Measurements from ENCODE around the gene APOBEC3H.

DNA sequence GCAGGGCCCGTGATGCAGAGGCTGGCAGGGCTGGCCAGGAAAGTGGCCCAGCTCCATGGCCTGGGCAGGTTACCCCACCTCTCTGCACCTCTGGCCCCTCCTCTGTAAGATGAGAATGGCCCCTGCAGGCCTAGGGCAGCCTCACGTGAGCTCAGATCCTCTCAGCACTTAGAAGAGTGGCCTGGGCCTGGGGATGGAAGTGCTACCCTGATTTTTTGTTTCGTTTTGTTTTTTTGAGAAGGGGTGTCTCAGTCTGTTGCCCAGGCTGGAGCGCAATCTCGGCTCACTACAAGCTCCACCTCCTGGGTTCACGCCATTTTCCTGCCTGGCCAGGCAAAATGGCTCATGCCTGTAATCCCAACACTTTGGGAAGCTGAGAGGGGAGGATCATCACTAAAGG, 982 bp downstream of the APOBEC3H start:
- TF ChIP-seq, protein P1, sequence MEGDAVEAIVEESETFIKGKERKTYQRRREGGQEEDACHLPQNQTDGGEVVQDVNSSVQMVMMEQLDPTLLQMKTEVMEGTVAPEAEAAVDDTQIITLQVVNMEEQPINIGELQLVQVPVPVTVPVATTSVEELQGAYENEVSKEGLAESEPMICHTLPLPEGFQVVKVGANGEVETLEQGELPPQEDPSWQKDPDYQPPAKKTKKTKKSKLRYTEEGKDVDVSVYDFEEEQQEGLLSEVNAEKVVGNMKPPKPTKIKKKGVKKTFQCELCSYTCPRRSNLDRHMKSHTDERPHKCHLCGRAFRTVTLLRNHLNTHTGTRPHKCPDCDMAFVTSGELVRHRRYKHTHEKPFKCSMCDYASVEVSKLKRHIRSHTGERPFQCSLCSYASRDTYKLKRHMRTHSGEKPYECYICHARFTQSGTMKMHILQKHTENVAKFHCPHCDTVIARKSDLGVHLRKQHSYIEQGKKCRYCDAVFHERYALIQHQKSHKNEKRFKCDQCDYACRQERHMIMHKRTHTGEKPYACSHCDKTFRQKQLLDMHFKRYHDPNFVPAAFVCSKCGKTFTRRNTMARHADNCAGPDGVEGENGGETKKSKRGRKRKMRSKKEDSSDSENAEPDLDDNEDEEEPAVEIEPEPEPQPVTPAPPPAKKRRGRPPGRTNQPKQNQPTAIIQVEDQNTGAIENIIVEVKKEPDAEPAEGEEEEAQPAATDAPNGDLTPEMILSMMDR (IDR thresholded peaks at IDR 0.05; ENCODE audit: extremely low read depth in 1 of 2, insufficient read depth in 1 of 2, low read depth in 1 of 2, low read length in 2 of 2) = no peak
- TF ChIP-seq POLR2AphosphoS5 (IDR thresholded peaks at IDR 0.05; ENCODE audit: insufficient read depth, low read depth, low read length) (no peak), EZH2 (IDR thresholded peaks at IDR 0.05; ENCODE audit: borderline replicate concordance, low read depth, low read length, severe bottlenecking) (no peak), POLR2A (IDR thresholded peaks at IDR 0.05; ENCODE audit: low read depth, low read length) (no peak), JUN (IDR thresholded peaks at IDR 0.05; ENCODE audit: borderline replicate concordance, insufficient read depth, insufficient read length, low read depth) (no peak), FOS (IDR thresholded peaks at IDR 0.05; ENCODE audit: borderline replicate concordance, insufficient read depth, low read length) (no peak), MYC (IDR thresholded peaks at IDR 0.05; ENCODE audit: low read depth, low read length) (no peak), GATA2 (IDR thresholded peaks at IDR 0.05; ENCODE audit: insufficient read depth, insufficient read length, low read depth, low read length) (no peak)
- TF ChIP-seq, protein P2, sequence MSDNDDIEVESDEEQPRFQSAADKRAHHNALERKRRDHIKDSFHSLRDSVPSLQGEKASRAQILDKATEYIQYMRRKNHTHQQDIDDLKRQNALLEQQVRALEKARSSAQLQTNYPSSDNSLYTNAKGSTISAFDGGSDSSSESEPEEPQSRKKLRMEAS (IDR thresholded peaks at IDR 0.05; ENCODE audit: insufficient read depth, insufficient read length) = no peak
